NCI-H1417 (cell line): ENCODE data around the gene BRD3.
"Not testable (repeated sequence)": the region's sequence is repeated elsewhere in the genome, so short reads cannot be mapped to it uniquely, and the experiment has no call there.

Experiments used
- DNase-seq, 3 experiments: peaks; one replicate each; lab custom pipeline; 2025; lab: John Stamatoyannopoulos, UW

The BRD3 gene

DNA sequence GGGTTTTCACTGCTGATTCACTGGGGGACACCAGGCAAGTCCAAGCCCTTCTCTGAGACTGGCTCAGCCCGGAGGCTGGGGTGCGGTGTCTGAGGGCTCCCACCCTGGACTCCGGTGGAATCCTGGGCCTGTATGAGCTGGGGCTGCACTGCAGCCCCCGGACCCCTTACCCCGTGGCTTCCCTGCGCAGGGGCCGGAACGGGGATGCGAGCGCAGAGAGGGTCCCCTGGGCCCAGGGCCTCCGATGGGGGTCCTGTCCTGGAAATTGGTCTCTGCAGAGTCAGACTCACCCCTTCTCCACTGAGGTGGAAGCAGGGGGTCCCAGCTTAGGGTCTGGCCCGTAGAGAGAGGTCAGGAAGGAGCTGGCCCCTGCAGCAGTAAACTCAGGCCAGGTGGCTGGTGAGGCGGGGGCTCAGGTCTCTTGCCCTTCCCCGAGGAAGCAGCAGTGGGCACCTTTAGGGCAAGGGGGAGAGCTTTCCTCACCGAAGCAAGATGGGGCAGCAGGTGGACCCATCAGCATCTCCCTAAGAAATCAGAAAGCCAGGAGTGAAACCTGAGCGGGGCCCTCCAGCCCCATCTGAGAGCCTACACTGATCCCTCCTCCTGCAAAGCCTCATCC is 74.1 kb downstream of the BRD3 start:
- peak in 1 of 3 experiments; percentile 54 for DNase-seq

DNA sequence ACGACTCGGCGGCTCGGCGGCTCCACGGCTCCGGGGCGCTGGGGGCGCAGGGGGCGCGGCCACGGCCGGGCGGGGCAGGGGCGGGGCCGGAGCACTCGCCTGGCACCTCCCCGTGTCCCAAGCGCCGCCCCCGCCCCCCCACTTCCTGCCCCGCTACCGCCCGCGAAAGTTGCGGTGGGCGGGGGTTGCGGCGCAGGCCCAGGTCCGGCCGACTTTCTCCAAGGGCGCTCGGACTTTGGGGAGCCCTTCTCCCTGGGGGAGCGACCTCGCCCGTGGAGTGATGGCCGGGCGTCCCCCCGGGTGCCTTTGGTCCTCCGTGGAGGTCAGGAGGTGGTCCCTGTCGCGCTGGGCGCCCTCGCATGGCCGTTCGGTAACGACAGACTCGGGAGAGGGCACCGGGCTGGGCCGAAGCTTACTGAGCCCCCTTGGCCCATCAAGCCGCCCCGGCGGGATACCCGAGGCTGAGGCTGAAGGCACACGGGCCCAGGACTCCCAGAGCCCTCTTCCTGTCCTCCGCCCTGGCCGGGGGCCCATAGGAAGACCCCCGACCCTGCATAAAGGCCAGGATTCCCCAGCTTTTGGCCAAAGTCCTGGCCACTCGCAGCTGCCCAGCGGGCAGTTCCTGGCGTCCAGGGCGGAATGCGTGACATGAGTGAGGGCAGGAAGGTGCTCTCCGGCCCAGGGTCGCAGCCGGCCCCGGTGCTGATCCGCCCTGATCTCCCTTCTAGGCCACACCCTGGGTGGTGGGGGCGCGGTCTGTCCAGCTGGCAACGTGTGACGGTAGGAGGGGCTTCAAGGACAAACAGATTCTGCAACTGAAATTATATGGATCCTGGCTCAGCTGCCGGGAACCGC is 74.8 kb downstream of the BRD3 start:
- DNase-seq: peak; percentile 36 to 90 (median 87)

DNA sequence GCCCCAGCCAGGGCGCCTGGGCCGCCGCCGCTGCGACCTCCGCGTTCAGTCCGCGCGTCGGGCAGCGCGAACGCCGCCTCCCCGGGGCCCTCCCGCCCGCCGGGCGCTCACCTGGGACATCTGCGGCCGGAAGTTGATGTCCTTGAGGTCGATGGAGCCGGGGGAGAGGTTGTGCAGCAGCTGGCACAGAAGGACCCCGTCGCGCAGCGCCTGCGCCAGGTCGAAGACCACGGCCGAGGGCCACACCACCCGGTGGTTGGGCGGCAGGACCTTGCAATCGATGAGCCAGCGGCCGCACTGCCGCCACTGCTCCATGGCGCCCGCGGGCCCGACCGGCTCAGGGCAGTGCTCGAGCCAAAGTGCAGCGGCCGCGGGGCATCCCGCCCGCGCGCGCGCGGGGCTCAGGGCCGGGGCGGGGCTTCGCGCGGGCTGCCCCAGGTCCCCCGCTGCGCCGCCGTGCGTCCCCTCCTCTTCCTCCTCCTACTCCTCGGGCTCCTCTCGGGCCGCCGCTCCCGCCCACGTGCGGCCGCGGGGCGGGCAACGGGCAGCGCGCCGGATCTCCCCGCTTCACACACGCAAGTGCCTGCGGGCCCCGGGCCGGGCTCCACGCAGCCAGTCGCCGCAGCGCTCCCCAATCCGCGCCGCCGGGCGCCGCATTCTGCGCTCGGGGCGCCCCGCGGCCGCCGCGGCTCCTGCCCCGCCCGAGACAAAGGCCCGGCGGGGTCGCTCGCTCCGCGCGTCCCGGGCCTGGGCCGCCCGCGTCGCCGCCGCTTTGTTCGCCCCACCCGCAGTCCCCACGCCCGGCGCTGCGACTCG is 75.7 kb downstream of the BRD3 start, which contains the start of gene VAV2:
VAV2 (minus strand) TSS at position 361 of the 816 bp plus-strand sequence; CDS start at position 315, 46 bp downstream.
- peak; percentile 27 to 85 (median 85) for DNase-seq

DNA sequence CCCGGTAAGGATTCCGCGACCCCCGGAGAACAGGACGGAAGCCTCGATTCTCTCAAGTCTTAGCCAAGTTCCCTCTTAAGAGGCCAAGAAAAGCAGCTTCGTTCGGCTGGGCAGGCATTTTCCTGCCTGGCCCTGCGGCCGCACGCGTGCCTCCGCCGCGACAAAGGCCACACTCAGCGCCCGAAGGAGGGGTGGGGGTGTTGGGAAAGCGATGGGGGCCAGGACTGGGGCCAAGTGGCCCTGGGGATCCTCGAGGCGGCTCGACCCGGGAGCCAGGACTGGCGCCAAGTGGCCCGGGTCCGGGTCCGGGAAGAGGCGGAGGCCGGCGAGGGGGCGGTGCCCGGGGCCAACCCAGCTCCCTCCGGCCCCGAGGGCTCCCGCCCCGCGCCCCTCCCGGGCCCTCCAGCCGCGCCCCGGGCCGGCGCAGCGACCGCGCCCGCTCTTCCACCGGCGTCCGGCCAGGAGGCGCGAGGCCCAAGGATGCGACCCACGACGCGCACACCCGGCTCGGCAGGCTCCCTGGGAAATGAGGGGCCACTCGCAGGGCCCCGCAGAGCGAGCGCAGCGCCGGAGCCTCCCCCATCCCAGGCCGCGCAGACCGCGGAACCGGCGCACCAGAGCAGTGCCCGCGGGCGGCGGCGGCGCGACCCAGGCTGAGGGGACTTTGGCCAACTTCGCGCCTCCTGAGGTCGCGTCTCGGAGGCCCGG is 76.5 kb downstream of the BRD3 start:
- DNase-seq: peak in 2 of 3 experiments; percentile 56 to 79

DNA sequence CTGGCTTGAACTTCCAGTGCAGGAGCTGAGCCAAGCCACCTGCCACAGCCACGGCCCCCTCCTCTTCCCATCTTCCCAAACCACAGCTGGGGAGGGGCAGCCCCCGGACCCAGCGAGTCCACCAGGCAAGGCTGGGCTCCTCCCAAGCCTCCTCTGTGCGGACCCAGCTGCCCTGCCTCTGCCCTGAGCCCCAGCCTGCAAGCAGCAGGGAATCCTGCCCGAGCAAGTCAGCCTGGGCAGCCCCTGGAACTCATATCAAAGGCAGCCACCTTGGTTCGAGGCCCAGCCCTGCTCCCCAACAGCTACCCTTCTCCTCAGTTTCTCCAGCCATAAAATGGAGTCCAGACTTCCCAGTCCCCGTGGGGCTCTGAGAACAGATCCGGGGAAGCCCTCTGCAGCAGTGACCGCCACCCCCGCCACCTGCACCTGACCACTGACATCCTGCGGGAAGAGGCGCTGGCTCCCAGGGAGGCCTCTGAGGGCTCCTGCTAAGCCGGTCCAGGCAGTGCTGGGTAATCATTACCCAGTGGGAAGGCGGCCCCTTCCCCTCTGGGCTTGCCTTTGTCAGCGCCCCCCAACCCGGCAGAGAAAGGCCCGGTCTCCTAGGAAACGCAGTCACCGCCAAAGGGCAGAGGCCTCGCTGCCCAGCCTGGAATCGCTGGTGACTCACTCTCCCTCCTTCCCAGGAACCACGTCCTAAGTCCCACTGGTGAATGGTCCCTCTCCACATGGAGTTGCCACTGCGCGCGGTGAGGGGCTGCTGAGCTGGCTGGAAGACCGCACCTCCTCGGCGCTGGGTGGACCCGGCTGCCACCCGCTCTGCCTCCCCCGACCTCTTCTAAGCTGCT is 77.2 kb downstream of the BRD3 start:
- peak in 2 of 3 experiments; percentile 79 to 89 for DNase-seq

DNA sequence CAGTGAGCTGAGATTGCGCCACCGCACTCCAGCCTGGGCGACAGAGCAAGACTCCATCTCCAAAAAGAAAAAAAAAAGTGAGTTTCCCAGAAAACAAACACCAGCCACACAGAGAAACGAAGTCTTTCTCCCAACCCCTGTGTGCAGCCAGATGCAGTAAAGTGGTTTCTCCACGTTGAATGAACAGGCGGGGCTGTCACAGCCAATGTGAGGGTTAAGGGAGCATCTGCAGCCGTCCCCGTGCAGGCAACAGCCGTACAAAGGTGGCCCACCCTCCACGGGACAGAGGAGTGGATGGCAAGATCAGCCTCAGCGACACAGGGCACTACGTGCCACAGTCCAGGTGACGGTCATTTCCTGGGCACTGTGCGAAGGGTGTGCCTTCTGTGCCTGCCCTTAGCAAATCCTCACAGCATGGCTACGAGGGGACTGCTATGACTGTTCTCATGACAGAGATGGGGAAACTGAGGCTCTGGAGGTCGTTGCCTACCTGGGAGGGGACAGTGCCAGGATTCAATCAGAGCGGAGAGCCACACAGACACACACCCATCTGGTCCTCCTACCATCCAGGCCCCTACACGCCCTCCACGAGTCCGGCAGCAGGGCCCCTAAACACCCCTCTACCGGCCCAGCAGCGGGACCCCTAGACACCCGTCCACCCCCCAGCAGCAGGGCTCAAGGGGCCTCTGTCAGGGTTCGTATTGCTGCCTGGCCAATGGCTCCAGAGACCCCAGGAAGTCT is 78.0 kb downstream of the BRD3 start:
- DNase-seq: no peak

DNA sequence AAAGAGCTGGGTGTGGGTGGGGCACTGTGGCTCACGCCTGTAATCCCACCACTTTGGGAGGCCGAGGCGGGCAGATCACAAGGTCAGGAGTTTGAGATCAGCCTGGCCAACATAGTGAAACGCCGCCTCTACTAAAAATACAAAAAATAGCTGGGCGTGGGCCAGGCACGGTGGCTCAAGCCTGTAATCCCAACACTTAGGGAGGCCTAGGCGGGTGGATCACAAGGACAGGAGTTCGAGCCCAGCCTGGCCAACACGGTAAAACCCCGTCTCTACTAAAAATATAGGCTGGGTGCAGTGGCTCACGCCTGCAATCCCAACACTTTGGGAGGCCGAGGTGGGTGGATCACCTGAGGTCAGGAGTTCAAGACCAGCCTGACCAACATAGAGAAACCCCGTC is 79.1 kb downstream of the BRD3 start:
- DNase-seq: not testable (repeated sequence)

DNA sequence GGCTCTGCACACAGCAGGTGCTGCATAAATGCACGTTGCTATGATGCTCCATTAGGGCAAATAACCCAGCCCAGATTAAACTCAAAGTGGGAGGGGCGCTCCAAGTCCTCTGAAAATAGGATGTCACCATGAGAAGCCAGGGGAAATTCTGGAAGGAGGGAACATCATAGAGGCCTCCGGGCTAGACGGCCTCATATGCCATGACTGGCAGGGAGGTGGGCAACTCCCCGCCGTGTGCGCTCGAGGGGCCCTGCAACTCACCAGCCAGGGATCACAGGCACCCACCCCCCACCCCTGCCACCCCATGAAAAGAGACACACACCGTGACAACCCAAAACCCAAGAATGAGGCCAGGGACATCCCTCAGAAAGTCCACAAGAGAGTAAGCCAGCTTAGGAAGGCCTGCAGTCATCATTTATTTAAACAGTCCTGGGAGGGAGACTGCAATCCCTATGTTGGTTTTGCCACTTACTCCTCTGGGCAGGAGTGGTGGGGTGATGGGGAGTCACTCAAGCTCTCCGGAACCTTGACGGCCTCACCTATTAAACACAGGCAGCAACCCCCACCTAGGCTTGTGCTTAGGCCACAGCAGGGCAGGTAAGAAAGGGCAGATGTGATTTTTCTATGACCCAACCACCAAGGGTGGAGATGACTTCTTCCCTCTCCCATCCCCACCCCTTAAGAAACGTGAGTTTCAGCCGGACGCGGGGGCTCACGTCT is 79.7 kb downstream of the BRD3 start:
- DNase-seq: no peak

DNA sequence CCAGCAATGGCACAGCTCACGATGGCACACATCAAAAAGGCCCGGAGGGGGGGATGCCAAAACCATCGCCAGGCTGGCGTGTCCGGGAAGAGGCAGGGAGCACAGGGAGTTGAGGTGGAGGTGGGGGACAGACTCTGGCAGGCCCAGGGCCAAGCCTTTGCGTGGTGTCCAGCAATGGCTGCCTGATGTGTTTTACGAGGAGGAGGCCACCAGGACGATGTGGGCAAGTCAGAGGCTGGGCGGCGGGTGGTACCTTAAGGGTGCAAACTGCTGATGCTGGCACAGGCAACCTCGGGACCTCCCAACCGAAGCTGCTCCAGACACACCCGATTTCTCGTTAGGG is 80.4 kb downstream of the BRD3 start:
- no peak for DNase-seq

DNA sequence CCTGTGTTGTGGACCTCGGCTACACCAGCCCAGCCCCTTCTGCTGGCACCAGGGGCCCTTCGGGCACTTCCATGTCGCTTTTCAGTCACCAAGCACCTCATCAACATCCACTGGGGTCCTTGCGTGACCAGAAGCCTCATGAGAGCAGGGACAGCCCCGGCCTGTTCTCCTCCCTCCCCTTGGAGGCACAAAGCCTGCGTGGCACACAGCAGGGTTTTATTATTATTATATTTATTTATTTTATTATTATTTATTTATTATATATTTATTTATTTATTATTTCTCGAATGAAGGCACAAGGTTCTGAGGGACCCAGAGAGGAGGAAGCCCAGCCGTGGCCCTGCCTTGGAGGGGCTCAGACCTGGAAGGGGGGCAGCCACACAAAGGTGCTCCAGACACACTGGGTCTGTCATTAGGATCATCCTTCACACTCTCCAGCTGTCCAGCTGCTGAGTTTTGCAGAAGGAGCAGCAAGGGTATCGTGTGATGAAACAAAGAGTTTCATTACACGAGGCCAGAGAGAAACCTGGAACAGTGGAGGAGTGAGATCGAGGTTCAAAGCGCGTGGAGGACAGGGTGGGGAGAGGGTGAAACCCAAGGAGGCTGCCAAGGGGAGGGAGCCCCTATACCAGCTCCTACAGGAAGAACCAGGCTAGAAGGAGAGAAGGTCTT is 80.9 kb downstream of the BRD3 start:
- no peak for DNase-seq

DNA sequence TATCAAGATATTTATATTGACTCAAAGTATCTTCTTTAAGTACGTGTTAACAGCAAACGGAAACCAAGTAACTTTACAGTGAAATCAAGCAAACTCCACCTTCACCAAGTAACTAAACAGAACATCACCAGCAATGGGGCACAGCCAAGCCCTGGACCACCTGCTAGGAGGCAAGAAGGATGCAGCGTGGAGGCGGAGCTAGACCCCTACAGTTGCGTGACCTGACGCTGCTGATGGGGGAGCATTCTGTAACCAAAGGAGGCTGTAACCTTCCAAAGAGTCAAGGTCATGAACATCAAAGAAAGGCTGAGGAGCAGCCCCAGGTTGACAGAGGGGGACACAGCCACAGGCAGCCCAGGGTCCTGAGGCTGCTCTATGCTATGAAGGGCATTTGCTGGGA is 81.8 kb downstream of the BRD3 start:
- DNase-seq: peak in 1 of 3 experiments; percentile 8

DNA sequence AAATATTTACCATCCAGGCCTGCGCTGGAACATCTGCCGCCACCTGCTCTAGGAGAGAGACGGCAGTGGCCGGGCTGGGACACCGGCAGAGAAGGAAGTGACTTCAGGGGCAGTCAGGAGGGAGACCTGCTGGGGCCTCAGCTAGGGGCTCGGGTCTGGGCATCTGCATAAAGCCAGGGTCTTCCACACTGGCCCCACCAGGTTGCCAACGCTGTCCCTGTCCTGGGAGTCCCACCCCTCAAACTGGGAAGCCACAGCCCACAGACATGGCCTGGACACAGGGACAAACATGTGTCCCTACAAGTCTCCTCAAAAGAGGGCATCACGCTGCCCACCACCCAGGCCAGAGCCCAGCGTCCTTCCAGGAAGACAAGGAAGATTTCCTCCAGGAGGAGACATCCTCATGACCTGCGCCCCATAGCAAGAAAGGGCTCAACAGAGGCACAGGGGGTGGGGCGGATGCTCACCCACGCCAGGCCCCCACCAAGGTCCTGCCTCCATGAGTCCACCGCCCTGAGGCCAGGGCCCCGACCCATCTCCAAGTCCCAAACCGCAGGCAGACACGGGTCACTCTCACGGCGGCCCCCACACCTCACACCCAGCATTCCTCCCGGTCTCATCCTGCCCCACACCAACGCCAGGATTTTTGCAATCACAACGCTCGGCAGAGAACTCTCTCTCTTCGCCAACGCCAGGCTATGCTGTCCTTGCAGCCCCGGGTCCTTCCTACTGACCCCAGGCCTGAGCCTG is 84.7 kb downstream of the BRD3 start:
- DNase-seq: no peak

DNA sequence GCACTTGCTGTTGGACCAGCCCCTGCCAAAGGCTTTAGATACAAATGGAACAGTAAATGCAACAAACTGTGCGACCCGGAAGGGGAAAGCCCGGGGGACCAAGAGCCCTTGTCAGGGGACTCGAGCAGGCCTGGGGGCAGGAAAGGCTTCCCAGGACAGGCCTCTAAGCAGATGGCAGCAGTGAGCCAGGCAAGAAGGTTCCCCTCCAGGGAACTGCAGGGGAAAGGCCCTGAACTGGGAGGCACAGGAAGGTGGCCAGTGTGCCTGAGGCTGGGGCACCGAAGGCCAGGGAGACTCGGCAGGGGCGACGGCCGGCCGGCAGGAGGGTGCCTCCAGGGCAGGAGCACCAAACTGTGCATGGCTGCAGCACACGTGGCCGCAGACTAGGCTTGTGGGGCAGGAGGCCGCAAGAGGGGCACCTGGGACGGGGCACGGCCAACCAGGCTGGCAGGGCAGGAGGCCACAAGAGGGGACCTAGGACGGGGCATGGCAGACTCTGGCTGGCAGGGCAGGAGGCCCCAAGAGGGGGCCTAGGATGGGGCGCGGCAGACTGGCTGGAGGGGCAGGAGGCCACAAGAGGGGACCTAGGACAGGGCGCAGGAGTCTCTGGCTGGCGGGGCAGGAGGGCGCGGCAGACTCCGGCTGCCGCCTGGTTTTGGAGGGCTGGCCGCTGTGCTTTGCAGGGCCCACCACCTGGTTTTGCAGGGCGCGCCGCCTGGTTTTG is 85.7 kb downstream of the BRD3 start:
- DNase-seq: no peak

DNA sequence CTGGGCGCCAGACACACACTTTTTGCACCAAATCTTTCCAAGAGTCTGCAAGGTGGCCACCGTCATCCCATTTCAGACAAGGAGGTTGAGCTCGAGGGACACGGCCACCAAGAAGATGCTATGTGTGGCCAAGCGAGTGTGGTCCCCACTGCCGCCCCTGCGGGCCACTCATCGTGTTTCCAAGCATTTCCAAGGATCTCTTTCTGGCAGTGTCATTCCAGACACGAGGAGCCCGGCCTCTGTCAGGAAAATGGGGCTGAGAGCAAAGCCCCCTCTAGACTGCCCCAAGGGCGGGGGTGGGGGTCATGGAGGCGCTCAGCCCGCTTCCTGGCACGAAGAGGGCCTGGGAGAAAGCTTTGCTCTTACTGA is 86.3 kb downstream of the BRD3 start:
- DNase-seq: no peak

DNA sequence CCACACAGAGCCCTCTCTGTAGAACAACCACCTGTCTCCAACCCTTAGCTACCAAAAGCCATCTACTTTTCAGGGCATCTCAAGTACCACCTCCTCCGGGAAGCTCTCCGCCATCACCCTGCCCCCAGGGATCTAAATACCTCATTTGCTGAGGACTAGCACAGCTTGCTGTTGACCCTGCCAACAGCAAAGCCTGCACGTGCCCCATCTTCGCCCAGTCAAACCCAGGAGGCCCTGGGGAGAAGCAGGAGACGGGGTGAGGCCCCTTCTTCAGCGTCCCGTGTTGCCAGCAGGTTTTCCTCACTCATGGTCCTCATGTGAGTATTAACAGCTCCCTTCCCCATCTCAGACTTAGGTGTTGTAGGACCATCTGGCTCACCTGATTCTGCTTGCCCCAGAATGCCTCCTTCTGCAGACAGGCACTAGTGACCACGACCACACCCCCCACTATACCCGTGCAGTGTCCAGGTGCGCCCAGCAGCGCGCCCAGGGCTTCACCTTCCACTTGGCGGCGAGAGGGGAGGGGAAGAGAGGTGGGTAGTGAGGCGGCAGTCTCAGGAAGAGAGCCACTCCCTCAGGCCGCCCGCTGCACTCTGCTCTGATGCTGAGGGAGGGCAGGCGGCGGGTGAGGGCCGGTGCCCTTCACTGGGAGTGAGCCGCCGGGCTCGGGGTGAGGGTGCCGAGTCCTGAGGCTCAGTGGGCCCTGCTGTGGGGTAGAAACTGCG is 86.8 kb downstream of the BRD3 start:
- peak in 2 of 3 experiments; percentile 24 to 44 for DNase-seq
